Fibroblast of peridontal ligament (primary cell): ENCODE measurements around the gene TNFAIP6.
"Not testable (repeated sequence)": the region's sequence is repeated elsewhere in the genome, so short reads cannot be mapped to it uniquely, and the experiment has no call there.

Source experiments
- DNase-seq: peaks from one replicate; pipeline ENCODE4 v3.0.0-alpha.2; 2010; ENCODE audit errors: extremely low read depth

Gene TNFAIP6

GRCh38 chr2:151357359-151357758 is at the start of gene TNFAIP6:
TNFAIP6 (plus strand) TSS chr2:151357592; CDS start chr2:151357667, 75 bp downstream.
- peak; percentile 99 for DNase-seq

- DNase-seq: not testable (repeated sequence)
Observed at GRCh38 chr2:151310313-151310712, 47.1 kb upstream of the TNFAIP6 start.

GRCh38 chr2:151312440-151312839 is 45.0 kb upstream of the TNFAIP6 start:
- not testable (repeated sequence) for DNase-seq

- peak; percentile 79 for DNase-seq
Observed at GRCh38 chr2:151315381-151315903, 42.0 kb upstream of the TNFAIP6 start.

- DNase-seq: no peak
Observed at GRCh38 chr2:151325581-151326095, 31.8 kb upstream of the TNFAIP6 start.

GRCh38 chr2:151326554-151326953 is 30.8 kb upstream of the TNFAIP6 start:
- DNase-seq: no peak

GRCh38 chr2:151329998-151330397 is 27.4 kb upstream of the TNFAIP6 start:
- DNase-seq: no peak

- DNase-seq: no peak
Observed at GRCh38 chr2:151333083-151333482, 24.3 kb upstream of the TNFAIP6 start.

- DNase-seq: peak; percentile 97
Observed at GRCh38 chr2:151334082-151334815, 23.1 kb upstream of the TNFAIP6 start.

- DNase-seq: no peak
Observed at GRCh38 chr2:151336863-151337371, 20.5 kb upstream of the TNFAIP6 start.

GRCh38 chr2:151337643-151338042 is 19.7 kb upstream of the TNFAIP6 start:
- peak; percentile 63 for DNase-seq

- no peak for DNase-seq
Observed at GRCh38 chr2:151338115-151338514, 19.3 kb upstream of the TNFAIP6 start.

- no peak for DNase-seq
Observed at GRCh38 chr2:151343073-151343472, 14.3 kb upstream of the TNFAIP6 start.

- DNase-seq: not testable (repeated sequence)
Observed at GRCh38 chr2:151344191-151344590, 13.2 kb upstream of the TNFAIP6 start.

GRCh38 chr2:151344906-151345305 is 12.5 kb upstream of the TNFAIP6 start:
- no peak for DNase-seq

- no peak for DNase-seq
Observed at GRCh38 chr2:151347294-151347693, 10.1 kb upstream of the TNFAIP6 start.

- DNase-seq: no peak
Observed at GRCh38 chr2:151347906-151348305, 9.5 kb upstream of the TNFAIP6 start.

GRCh38 chr2:151350579-151351195 is 6.7 kb upstream of the TNFAIP6 start:
- DNase-seq: no peak

GRCh38 chr2:151353995-151354394 is 3.4 kb upstream of the TNFAIP6 start:
- DNase-seq: no peak

GRCh38 chr2:151354807-151355206 is 2.6 kb upstream of the TNFAIP6 start:
- DNase-seq: no peak

GRCh38 chr2:151358166-151358970 is 976 bp downstream of the TNFAIP6 start:
- peak; percentile 32 for DNase-seq
